ENCODE measurements around the gene KCNMB3. TPM values are rescaled to one million over a fixed set of nuclear protein-coding genes. Genes with fewer than 3 reads are reported as not detected.

The KCNMB3 gene
- total RNA-seq, 1 donor from 2014 or later, result 1.1 TPM

DNA sequence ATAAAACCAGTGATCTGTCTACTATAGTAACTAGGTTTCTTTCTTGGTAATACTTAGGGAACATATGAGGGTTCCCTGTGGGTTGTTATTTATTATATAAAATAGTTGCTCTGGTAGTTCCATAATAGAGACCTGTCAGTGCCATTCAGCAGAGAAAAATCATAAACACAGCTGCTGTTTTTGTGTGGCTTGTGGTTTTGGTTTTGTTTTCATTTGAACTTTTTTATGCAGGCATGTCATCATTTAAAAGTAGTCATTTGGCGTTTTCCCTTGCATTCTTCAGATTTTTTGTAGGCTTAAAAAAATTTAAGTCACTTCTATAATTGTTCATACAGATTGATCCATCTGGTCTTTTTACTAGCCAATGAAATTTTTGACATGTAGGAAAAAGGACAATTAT, 54.8 kb downstream of the KCNMB3 start:
- FAIRE-seq, result no peak
- TF ChIP-seq, protein P1, sequence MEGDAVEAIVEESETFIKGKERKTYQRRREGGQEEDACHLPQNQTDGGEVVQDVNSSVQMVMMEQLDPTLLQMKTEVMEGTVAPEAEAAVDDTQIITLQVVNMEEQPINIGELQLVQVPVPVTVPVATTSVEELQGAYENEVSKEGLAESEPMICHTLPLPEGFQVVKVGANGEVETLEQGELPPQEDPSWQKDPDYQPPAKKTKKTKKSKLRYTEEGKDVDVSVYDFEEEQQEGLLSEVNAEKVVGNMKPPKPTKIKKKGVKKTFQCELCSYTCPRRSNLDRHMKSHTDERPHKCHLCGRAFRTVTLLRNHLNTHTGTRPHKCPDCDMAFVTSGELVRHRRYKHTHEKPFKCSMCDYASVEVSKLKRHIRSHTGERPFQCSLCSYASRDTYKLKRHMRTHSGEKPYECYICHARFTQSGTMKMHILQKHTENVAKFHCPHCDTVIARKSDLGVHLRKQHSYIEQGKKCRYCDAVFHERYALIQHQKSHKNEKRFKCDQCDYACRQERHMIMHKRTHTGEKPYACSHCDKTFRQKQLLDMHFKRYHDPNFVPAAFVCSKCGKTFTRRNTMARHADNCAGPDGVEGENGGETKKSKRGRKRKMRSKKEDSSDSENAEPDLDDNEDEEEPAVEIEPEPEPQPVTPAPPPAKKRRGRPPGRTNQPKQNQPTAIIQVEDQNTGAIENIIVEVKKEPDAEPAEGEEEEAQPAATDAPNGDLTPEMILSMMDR (IDR thresholded peaks at IDR 0.05; ENCODE audit: insufficient read depth, low read length, severe bottlenecking), result no peak
- no peak for DNase-seq (ENCODE audit: low read depth)
- Histone ChIP-seq H3K4me3 (ENCODE audit: low read depth, low read length) (no peak overlapping the region), H3K27me3 (ENCODE audit: control insufficient read depth, insufficient read depth, low read length) (no peaks in the 10 kb centered on the region), H3K36me3 (ENCODE audit: control insufficient read depth, insufficient read depth, low read length) (peaks cover 2% of the 10 kb centered on the region)

DNA sequence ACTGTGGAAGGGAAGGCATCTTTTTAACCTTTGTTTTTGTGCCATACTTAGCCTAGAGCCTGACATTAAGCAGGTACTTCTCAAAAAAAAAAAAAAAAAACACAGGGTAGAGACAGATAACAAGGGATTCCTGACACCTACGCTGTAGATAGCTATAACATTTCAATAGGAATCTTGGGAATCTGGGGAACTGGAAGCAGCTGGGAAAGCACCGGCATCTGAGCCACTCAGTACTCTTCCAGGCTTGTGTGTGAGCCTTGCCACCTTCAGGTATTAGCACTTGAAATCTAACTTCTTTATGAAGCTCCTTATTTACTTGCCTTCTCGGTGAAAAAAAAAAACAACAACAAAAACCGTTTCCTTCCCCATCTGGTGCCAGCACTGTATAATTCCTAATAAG, 56.0 kb downstream of the KCNMB3 start:
- FAIRE-seq (no peak), DNase-seq (ENCODE audit: low read depth) (no peak)
- Histone ChIP-seq H3K4me3 (ENCODE audit: low read depth, low read length) (no peak overlapping the region), H3K27me3 (ENCODE audit: control insufficient read depth, insufficient read depth, low read length) (no peaks in the 10 kb centered on the region), H3K36me3 (ENCODE audit: control insufficient read depth, insufficient read depth, low read length) (peaks cover 2% of the 10 kb centered on the region)
- TF ChIP-seq, protein P1 (IDR thresholded peaks at IDR 0.05; ENCODE audit: insufficient read depth, low read length, severe bottlenecking), result no peak

Other genes starting within 250 kb of the KCNMB3 start
- gene ZMAT3, start 179.3 kb downstream of the KCNMB3 start, total RNA-seq, result 12.2 and 15.3 TPM in 2 replicates
- 15.9 and 20.3 TPM in 2 replicates for gene PIK3CA, start 102.8 kb downstream of the KCNMB3 start, total RNA-seq
- 31.4 and 51.6 TPM in 2 replicates for gene ZNF639, start 71.9 kb upstream of the KCNMB3 start, total RNA-seq
- 47.1 and 68.0 TPM in 2 replicates for gene MFN1, start 96.6 kb upstream of the KCNMB3 start, total RNA-seq
- 10.9 and 15.8 TPM in 2 replicates for gene GNB4, start 200.4 kb upstream of the KCNMB3 start, total RNA-seq